ENCODE measurements around the gene DDX55. TPM values are rescaled to one million over a fixed set of nuclear protein-coding genes. Genes with fewer than 3 reads are reported as not detected.

Gene DDX55
- total RNA-seq, 4 donors from 2014 or later = 6.2 to 9.4 (median 7.4) TPM

GRCh38 chr12:123607756-123608155 is 5.9 kb downstream of the DDX55 start:
- peaks cover 6 to 71% of the 10 kb centered on the region in 2 donors for H3K36me3 ChIP-seq
- no peaks in the 10 kb centered on the region for H3K27me3 ChIP-seq
- H3K4me3 ChIP-seq = no peak overlapping the region
- no peaks in the 10 kb centered on the region for H3K9me3 ChIP-seq
- TF ChIP-seq, protein P1, sequence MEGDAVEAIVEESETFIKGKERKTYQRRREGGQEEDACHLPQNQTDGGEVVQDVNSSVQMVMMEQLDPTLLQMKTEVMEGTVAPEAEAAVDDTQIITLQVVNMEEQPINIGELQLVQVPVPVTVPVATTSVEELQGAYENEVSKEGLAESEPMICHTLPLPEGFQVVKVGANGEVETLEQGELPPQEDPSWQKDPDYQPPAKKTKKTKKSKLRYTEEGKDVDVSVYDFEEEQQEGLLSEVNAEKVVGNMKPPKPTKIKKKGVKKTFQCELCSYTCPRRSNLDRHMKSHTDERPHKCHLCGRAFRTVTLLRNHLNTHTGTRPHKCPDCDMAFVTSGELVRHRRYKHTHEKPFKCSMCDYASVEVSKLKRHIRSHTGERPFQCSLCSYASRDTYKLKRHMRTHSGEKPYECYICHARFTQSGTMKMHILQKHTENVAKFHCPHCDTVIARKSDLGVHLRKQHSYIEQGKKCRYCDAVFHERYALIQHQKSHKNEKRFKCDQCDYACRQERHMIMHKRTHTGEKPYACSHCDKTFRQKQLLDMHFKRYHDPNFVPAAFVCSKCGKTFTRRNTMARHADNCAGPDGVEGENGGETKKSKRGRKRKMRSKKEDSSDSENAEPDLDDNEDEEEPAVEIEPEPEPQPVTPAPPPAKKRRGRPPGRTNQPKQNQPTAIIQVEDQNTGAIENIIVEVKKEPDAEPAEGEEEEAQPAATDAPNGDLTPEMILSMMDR (IDR thresholded peaks at IDR 0.05 in 4 of 5, conservative IDR thresholded peaks at IDR 0.05 in 1 of 5) = no peak
- no peak for TF ChIP-seq POLR2A (IDR thresholded peaks at IDR 0.05)
- in situ Hi-C loops (cut with MboI; ENCODE audit: low sequenced_read_pairs in 4 of 4) (no loop called here), intact Hi-C loops (cut with DNase I; ENCODE audit: low total_unique reads) (loop anchor here (10.0 kb wide), 1 partner anchor 1083 kb away; the partner anchor contains the start of genes KNTC1 and RSRC2)
- DNase-seq = no peak
- no peak overlapping the region for H3K27ac ChIP-seq
- no peak for ATAC-seq
- H3K4me1 ChIP-seq = peaks cover 7 to 12% of the 10 kb centered on the region in 2 donors

- intact Hi-C loops (cut with DNase I; ENCODE audit: low total_unique reads) = loop anchor here (10.0 kb wide), 1 partner anchor 1083 kb away; the partner anchor contains the start of genes KNTC1 and RSRC2
- Histone ChIP-seq H3K36me3 (peaks cover 6 to 75% of the 10 kb centered on the region in 2 donors), H3K27ac (no peak overlapping the region), H3K27me3 (no peaks in the 10 kb centered on the region), H3K4me3 (no peak overlapping the region), H3K4me1 (peaks cover 3 to 8% of the 10 kb centered on the region in 2 donors), H3K9me3 (no peaks in the 10 kb centered on the region)
- ATAC-seq (no peak), DNase-seq (no peak)
- TF ChIP-seq POLR2A (IDR thresholded peaks at IDR 0.05) = no peak
- TF ChIP-seq, protein P1 (IDR thresholded peaks at IDR 0.05 in 4 of 5, conservative IDR thresholded peaks at IDR 0.05 in 1 of 5) = no peak
- in situ Hi-C loops (cut with MboI; ENCODE audit: low sequenced_read_pairs in 4 of 4) = no loop called here
Observed at GRCh38 chr12:123608182-123608581, 6.3 kb downstream of the DDX55 start.

- DNase-seq = no peak
- in situ Hi-C loops (cut with MboI; ENCODE audit: low sequenced_read_pairs in 4 of 4) = no loop called here
- Histone ChIP-seq H3K27me3 (no peaks in the 10 kb centered on the region), H3K4me1 (no peaks in the 10 kb centered on the region), H3K36me3 (peaks cover 11 to 90% of the 10 kb centered on the region in 2 donors), H3K27ac (peak overlapping the region in 1 of 4 donors; percentile 14), H3K9me3 (no peaks in the 10 kb centered on the region), H3K4me3 (no peak overlapping the region)
- TF ChIP-seq POLR2A (IDR thresholded peaks at IDR 0.05) = no peak
- TF ChIP-seq, protein P1 (IDR thresholded peaks at IDR 0.05 in 4 of 5, conservative IDR thresholded peaks at IDR 0.05 in 1 of 5) = no peak
- no peak for ATAC-seq
- intact Hi-C loops (cut with DNase I; ENCODE audit: low total_unique reads) = no loop called here
Observed at GRCh38 chr12:123614110-123614509, 12.2 kb downstream of the DDX55 start.

GRCh38 chr12:123614531-123614930 is 12.6 kb downstream of the DDX55 start:
- in situ Hi-C loops (cut with MboI; ENCODE audit: low sequenced_read_pairs in 4 of 4) = no loop called here
- intact Hi-C loops (cut with DNase I; ENCODE audit: low total_unique reads) = no loop called here

More at GRCh38 chr12:123614531-123614930, 12.6 kb downstream of the DDX55 start:
- Histone ChIP-seq H3K9me3 (no peaks in the 10 kb centered on the region), H3K4me1 (no peaks in the 10 kb centered on the region), H3K4me3 (no peak overlapping the region), H3K27ac (peak overlapping the region in 1 of 4 donors; percentile 14), H3K27me3 (no peaks in the 10 kb centered on the region), H3K36me3 (peaks cover 8 to 90% of the 10 kb centered on the region in 2 donors)
- DNase-seq = no peak
- TF ChIP-seq POLR2A (IDR thresholded peaks at IDR 0.05) = no peak
- TF ChIP-seq, protein P1 (IDR thresholded peaks at IDR 0.05 in 4 of 5, conservative IDR thresholded peaks at IDR 0.05 in 1 of 5) = no peak
- no peak for ATAC-seq
